ENCODE measurements around the gene RFFL.
"Not testable (repeated sequence)": the region's sequence is repeated elsewhere in the genome, so short reads cannot be mapped to it uniquely, and the experiment has no call there.

Gene RFFL

GRCh38 chr17:35063514-35064223 is at the start of gene RFFL:
Gene RFFL (minus strand): TSS chr17:35063707. CDS start chr17:35026553, 37,154 bp downstream.
- peak; percentile 70 for DNase-seq

- not testable (repeated sequence) for DNase-seq
These were observed 47.3 kb upstream of the RFFL start for GRCh38 chr17:35110791-35111190.

GRCh38 chr17:35104844-35105450 is 41.4 kb upstream of the RFFL start:
- no peak for DNase-seq

GRCh38 chr17:35103271-35103670 is 39.8 kb upstream of the RFFL start:
- DNase-seq: no peak

GRCh38 chr17:35101725-35102124 is 38.2 kb upstream of the RFFL start:
- DNase-seq: no peak

- no peak for DNase-seq
These were observed 37.5 kb upstream of the RFFL start for GRCh38 chr17:35101036-35101435.

- DNase-seq: no peak
These were observed 36.4 kb upstream of the RFFL start for GRCh38 chr17:35099908-35100307.

- DNase-seq: no peak
These were observed 34.3 kb upstream of the RFFL start for GRCh38 chr17:35097776-35098175.

- DNase-seq: no peak
These were observed 32.2 kb upstream of the RFFL start for GRCh38 chr17:35095741-35096140.

- DNase-seq: no peak
These were observed 31.4 kb upstream of the RFFL start for GRCh38 chr17:35094902-35095301.

GRCh38 chr17:35090707-35091106 is 27.2 kb upstream of the RFFL start:
- DNase-seq: not testable (repeated sequence)

GRCh38 chr17:35089586-35090296 is 26.2 kb upstream of the RFFL start:
- DNase-seq: peak; percentile 50

- peak; percentile 90 for DNase-seq
These were observed 25.5 kb upstream of the RFFL start for GRCh38 chr17:35088881-35089585.

GRCh38 chr17:35088356-35088880 is 24.9 kb upstream of the RFFL start:
- DNase-seq: peak; percentile 47

- no peak for DNase-seq
These were observed 24.3 kb upstream of the RFFL start for GRCh38 chr17:35087731-35088355.

- no peak for DNase-seq
These were observed 23.5 kb upstream of the RFFL start for GRCh38 chr17:35086931-35087573.

GRCh38 chr17:35086164-35086563 is 22.7 kb upstream of the RFFL start:
- DNase-seq: no peak

GRCh38 chr17:35084987-35085386 is 21.5 kb upstream of the RFFL start:
- no peak for DNase-seq

GRCh38 chr17:35083071-35083470 is 19.6 kb upstream of the RFFL start:
- DNase-seq: no peak

- no peak for DNase-seq
These were observed 18.7 kb upstream of the RFFL start for GRCh38 chr17:35082073-35082657.

GRCh38 chr17:35081638-35082037 is 18.1 kb upstream of the RFFL start:
- no peak for DNase-seq

GRCh38 chr17:35080536-35080935 is 17.0 kb upstream of the RFFL start:
- DNase-seq: no peak

Data from activated CD4-positive, CD25-positive, alpha-beta regulatory T cell treated with anti-CD3 and anti-CD28 coated beads, Interleukin-2, amount 50 U/mL, for 72 hours (primary cell).